GM12801 (cell line): Measurements from ENCODE around the gene AIP.

Experiments
- TF ChIP-seq, protein P1 (sequence below): IDR thresholded peaks from one replicate; pipeline ENCODE4 v1.5.1; 2011; ENCODE audit warnings: control low read depth; ENCODE audit not compliant: insufficient read length; ENCODE audit errors: extremely low read depth

The AIP gene

DNA sequence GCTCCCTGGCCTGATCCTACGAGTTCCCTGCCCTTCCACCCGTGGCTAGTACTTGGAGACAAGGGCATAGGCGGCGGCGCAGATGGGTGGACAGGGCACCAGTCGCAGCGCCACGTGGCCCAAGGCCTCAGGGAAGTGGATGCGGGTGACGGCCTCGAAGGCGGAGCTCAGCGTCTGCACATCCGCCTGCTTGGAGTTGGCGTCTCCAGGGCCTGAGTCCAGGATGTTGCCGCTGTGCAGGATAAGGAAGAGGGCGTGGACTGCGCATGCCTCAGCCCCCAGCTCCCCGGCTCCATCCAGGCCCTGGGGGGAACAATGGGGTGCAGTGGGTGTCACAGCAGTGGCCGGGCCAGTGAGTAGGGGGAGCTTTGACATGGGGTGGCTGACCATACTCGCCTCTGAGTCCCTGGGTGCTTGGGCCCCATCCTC lies 15.7 kb downstream of the AIP start:
- TF ChIP-seq, protein P1, sequence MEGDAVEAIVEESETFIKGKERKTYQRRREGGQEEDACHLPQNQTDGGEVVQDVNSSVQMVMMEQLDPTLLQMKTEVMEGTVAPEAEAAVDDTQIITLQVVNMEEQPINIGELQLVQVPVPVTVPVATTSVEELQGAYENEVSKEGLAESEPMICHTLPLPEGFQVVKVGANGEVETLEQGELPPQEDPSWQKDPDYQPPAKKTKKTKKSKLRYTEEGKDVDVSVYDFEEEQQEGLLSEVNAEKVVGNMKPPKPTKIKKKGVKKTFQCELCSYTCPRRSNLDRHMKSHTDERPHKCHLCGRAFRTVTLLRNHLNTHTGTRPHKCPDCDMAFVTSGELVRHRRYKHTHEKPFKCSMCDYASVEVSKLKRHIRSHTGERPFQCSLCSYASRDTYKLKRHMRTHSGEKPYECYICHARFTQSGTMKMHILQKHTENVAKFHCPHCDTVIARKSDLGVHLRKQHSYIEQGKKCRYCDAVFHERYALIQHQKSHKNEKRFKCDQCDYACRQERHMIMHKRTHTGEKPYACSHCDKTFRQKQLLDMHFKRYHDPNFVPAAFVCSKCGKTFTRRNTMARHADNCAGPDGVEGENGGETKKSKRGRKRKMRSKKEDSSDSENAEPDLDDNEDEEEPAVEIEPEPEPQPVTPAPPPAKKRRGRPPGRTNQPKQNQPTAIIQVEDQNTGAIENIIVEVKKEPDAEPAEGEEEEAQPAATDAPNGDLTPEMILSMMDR: no peak

GRCh38 chr11:67499808-67500483 lies 17.1 kb downstream of the AIP start:
- TF ChIP-seq, protein P1: no peak

GRCh38 chr11:67500484-67500821 lies 17.6 kb downstream of the AIP start:
- TF ChIP-seq, protein P1: no peak

DNA sequence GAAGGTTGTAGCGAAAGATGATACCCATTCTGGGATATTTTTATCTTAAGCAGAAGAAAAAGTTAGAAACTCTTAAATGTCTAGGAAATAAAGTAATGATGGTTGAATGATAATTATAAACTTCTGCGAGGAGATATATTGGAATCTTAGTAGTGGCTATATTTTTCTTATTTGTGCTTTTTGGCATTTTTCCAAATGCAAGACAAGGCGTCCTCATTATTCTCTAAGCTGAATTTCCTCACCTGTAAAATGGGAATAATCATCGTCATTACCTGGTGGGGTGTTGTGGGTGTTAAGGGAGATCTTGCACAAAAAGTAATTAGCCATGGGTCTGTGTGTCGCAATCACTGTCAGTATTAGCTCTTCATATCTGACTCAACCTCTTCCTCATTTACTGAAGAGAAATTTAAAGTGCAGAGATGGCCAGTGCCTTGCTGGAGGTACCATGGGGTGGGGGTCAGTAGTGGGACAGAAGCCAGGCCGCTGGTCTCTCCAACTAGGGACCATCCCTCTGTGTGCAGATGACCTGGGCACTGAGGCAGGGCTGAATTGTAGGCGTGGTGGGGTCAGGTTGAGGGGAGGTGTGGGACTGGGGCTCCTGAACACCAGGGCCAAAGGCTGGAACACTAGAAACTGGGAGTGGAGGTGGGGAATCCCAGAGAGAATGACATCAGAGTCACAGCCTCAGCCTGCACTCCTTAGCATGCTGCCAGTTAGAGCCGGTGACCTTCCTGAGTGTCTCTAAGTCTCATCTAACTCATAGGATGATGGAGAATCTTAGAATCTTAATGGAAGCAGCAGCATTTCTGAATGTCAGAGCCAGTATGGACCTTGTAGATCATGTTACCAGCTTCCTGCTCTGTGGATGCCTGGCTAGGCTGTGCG lies 18.2 kb downstream of the AIP start:
- TF ChIP-seq, protein P1: no peak

- TF ChIP-seq, protein P1: no peak
Observed at GRCh38 chr11:67501854-67502253, 19.0 kb downstream of the AIP start.

- TF ChIP-seq, protein P1: no peak
Observed at GRCh38 chr11:67502328-67502979, 19.6 kb downstream of the AIP start.
